ENCODE measurements around the gene CSAD.

DNA sequence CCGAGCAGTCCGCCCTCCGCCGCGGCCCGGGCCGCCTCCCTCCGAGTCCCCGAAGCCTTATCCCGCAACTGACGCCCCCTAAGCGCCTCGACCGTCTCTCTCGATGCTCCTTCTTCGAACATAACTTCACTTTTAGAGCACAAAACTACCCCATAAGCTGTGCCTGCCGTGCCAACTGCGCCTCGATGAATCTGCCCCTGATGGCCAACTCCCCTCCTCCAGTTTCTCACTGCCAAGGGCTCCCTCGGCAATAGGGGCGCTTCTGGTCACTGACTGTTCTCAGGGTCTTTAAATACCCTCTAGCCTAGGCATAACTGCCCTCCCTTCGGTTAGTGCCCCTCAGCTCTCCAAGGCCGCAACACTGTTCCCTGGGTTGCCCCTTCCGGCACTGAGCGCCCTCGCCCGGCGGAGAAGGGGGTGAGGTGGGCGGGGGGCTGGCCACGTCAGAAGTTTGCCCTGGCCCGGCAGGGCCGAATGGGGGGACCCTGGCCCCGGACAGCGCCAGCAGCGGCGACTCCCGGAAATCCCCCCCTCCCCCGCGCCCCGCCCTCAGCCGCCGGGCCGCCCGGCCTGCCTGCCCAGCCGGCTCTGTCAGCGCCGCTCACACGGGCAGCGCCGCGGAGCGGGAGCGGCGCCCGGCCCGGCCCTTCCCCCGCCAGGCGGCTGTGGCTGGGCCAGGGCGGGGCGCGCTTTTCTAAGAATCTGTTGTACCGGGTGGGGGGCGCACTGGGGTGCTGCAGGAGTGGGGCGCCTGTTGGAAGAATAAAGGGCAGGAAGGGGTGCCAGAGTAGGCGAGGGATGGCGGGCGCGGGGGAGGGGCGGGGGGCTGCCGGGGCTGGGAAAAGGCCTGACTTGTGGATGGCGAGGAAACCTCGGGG, 40.7 kb upstream of the CSAD start:
- TF ChIP-seq, protein P1, sequence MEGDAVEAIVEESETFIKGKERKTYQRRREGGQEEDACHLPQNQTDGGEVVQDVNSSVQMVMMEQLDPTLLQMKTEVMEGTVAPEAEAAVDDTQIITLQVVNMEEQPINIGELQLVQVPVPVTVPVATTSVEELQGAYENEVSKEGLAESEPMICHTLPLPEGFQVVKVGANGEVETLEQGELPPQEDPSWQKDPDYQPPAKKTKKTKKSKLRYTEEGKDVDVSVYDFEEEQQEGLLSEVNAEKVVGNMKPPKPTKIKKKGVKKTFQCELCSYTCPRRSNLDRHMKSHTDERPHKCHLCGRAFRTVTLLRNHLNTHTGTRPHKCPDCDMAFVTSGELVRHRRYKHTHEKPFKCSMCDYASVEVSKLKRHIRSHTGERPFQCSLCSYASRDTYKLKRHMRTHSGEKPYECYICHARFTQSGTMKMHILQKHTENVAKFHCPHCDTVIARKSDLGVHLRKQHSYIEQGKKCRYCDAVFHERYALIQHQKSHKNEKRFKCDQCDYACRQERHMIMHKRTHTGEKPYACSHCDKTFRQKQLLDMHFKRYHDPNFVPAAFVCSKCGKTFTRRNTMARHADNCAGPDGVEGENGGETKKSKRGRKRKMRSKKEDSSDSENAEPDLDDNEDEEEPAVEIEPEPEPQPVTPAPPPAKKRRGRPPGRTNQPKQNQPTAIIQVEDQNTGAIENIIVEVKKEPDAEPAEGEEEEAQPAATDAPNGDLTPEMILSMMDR (IDR thresholded peaks at IDR 0.05) = no peak
- TF ChIP-seq POLR2AphosphoS5 (IDR thresholded peaks at IDR 0.05; ENCODE audit: insufficient read depth in 1 of 2, low read depth in 1 of 2) = peak in 1 of 2 donors; percentile 64
